CD8-positive, alpha-beta memory T cell (primary cell): ENCODE results near the gene RGR. TPM values are rescaled to one million over a fixed set of nuclear protein-coding genes. Genes with fewer than 3 reads are reported as not detected.

Experiments
- CTCF ChIA-PET: fragments of 350-600 bp; sonication (Branson Sonifier 250); formaldehyde crosslinking; loops from one replicate; lab custom pipeline; 2021; ENCODE audit warnings: antibody characterized with exemption; lab: Charles Lee
- POLR2A ChIA-PET: fragments of 350-600 bp; sonication (Branson Sonifier 250); formaldehyde crosslinking; loops from one replicate; lab custom pipeline; 2021; ENCODE audit warnings: antibody characterized with exemption; lab: Charles Lee
- DNase-seq, 5 donors: peaks; one replicate each; pipeline versions ENCODE4 v3.0.0 to v3.0.0-alpha.2; 2020 to 2022; ENCODE audit warnings: mixed read lengths in 1 of 5
- H3K27ac ChIP-seq: one replicate; pipeline ENCODE4 v1.7.0; 2013; ENCODE audit warnings: low read depth, mild to moderate bottlenecking, low read length, moderate library complexity
- H3K27me3 ChIP-seq: 2 replicates; pipeline ENCODE4 v1.7.0; 2013; ENCODE audit warnings: low read length, mild to moderate bottlenecking; ENCODE audit not compliant: insufficient read depth, poor library complexity, severe bottlenecking
- H3K36me3 ChIP-seq: 2 replicates; pipeline ENCODE4 v1.7.0; 2013; ENCODE audit warnings: mild to moderate bottlenecking, low read length, moderate library complexity; ENCODE audit not compliant: insufficient read depth
- H3K4me1 ChIP-seq: 2 replicates; pipeline ENCODE4 v1.7.0; 2013; ENCODE audit warnings: mild to moderate bottlenecking, low read length, moderate library complexity; ENCODE audit not compliant: insufficient read depth
- H3K4me3 ChIP-seq: 2 replicates; pipeline ENCODE4 v1.7.0; 2013; ENCODE audit warnings: mild to moderate bottlenecking, low read length
- H3K9me3 ChIP-seq: 2 replicates; pipeline ENCODE4 v1.7.0; 2013; ENCODE audit warnings: mild to moderate bottlenecking, low read length
- H3K27ac Mint-ChIP-seq, 8 donors: one replicate each; pipeline ENCODE4 v1.8.0; 2020 to 2021; ENCODE audit warnings: mixed read lengths in 8 of 8, mild to moderate bottlenecking in 6 of 8, inconsistent platforms in 3 of 8, moderate library complexity in 3 of 8
- H3K27me3 Mint-ChIP-seq, 2 donors: one replicate each; pipeline ENCODE4 v1.8.0; 2020 to 2021; ENCODE audit warnings: mixed read lengths in 2 of 2, mild to moderate bottlenecking in 1 of 2, moderate library complexity in 1 of 2
- H3K36me3 Mint-ChIP-seq, 3 donors: one replicate each; pipeline ENCODE4 v1.8.0; 2020 to 2021; ENCODE audit warnings: mixed read lengths in 3 of 3, inconsistent platforms in 1 of 3, mild to moderate bottlenecking in 1 of 3
- H3K4me1 Mint-ChIP-seq, 3 donors: one replicate each; pipeline ENCODE4 v1.8.0; 2020 to 2021; ENCODE audit warnings: mixed read lengths in 3 of 3, inconsistent platforms in 1 of 3, mild to moderate bottlenecking in 1 of 3
- H3K4me3 Mint-ChIP-seq, 7 donors: one replicate each; pipeline ENCODE4 v1.8.0; 2020 to 2021; ENCODE audit warnings: mixed read lengths in 7 of 7, mild to moderate bottlenecking in 6 of 7, moderate library complexity in 4 of 7, inconsistent platforms in 2 of 7
- H3K9me3 Mint-ChIP-seq, 5 donors: one replicate each; pipeline ENCODE4 v1.8.0; 2020 to 2022; ENCODE audit warnings: mixed read lengths in 5 of 5, mild to moderate bottlenecking in 3 of 5, moderate library complexity in 2 of 5, inconsistent platforms in 1 of 5
- polyA plus RNA-seq: library from polyadenylated mRNA; unstranded; fragments of 300-500 nt; fragmentation: Illumina TruSeq; gene quantifications from one replicate; pipeline ENCODE4 v1.2.3, GENCODE V29; 2021
- total RNA-seq, 2 experiments: library from RNA; stranded (reverse); gene quantifications; one replicate each; pipeline ENCODE4 v1.2.3, GENCODE V29; 2021

Gene RGR
- total and polyA plus RNA-seq, 3 experiments from 2014 or later = not detected

- DNase-seq = no peak
- CTCF ChIA-PET = interaction anchor here (1.3 to 7.4 kb wide), 2 partner anchors 8 to 63 kb away, joined by 5 to 39 read pairs; no protein-coding TSS in a partner anchor
- Mint-ChIP-seq H3K9me3 (no peaks in the 10 kb centered on the region), H3K27ac (peak overlapping the region in 2 of 8 donors; percentile 52 to 94), H3K27me3 (peaks cover 4% of the 10 kb centered on the region in 2 donors), H3K4me3 (peak overlapping the region in 1 of 7 donors; percentile 74), H3K4me1 (peaks cover 0 to 3% (median 1%) of the 10 kb centered on the region in 3 donors), H3K36me3 (no peaks in the 10 kb centered on the region)
- no peaks in the 10 kb centered on the region for H3K27me3 ChIP-seq
- H3K4me3 ChIP-seq = no peak overlapping the region
- H3K36me3 ChIP-seq = no peaks in the 10 kb centered on the region
- H3K9me3 ChIP-seq = no peaks in the 10 kb centered on the region
- POLR2A ChIA-PET = no interaction called here
- no peak overlapping the region for H3K27ac ChIP-seq
- no peaks in the 10 kb centered on the region for H3K4me1 ChIP-seq
These were observed 33.3 kb upstream of the RGR start for GRCh38 chr10:84211566-84211965.

- no peaks in the 10 kb centered on the region for H3K36me3 Mint-ChIP-seq
- no peaks in the 10 kb centered on the region for H3K9me3 Mint-ChIP-seq
- POLR2A ChIA-PET = no interaction called here
These were observed 32.8 kb upstream of the RGR start for GRCh38 chr10:84212014-84212413.

GRCh38 chr10:84213076-84213475 lies 31.8 kb upstream of the RGR start:
- no peak overlapping the region for H3K4me3 ChIP-seq
- no peaks in the 10 kb centered on the region for H3K36me3 ChIP-seq
- POLR2A ChIA-PET = no interaction called here
- no peaks in the 10 kb centered on the region for H3K9me3 Mint-ChIP-seq
- H3K9me3 ChIP-seq = no peaks in the 10 kb centered on the region
- peak overlapping the region in 1 of 8 donors; percentile 4 for H3K27ac Mint-ChIP-seq
- H3K27ac ChIP-seq = no peak overlapping the region
- peaks cover 0 to 3% (median 1%) of the 10 kb centered on the region in 3 donors for H3K4me1 Mint-ChIP-seq
- peaks cover 0 to 2% of the 10 kb centered on the region in 2 donors for H3K27me3 Mint-ChIP-seq
- H3K4me3 Mint-ChIP-seq = no peak overlapping the region
- H3K4me1 ChIP-seq = no peaks in the 10 kb centered on the region
- H3K27me3 ChIP-seq = no peaks in the 10 kb centered on the region
- DNase-seq = no peak
- CTCF ChIA-PET = interaction anchor here (1.3 to 7.4 kb wide), 4 partner anchors 8 to 65 kb away, joined by 3 to 39 read pairs (median 9); no protein-coding TSS in a partner anchor
- no peaks in the 10 kb centered on the region for H3K36me3 Mint-ChIP-seq

More at GRCh38 chr10:84212014-84212413, 32.8 kb upstream of the RGR start:
- H3K36me3 ChIP-seq = no peaks in the 10 kb centered on the region
- H3K4me1 ChIP-seq = no peaks in the 10 kb centered on the region
- H3K27me3 ChIP-seq = no peaks in the 10 kb centered on the region
- Mint-ChIP-seq H3K4me3 (no peak overlapping the region), H3K27ac (peak overlapping the region in 1 of 8 donors; percentile 94), H3K27me3 (peaks cover 4% of the 10 kb centered on the region in 2 donors), H3K4me1 (peaks cover 0 to 3% (median 1%) of the 10 kb centered on the region in 3 donors)
- H3K9me3 ChIP-seq = no peaks in the 10 kb centered on the region
- H3K4me3 ChIP-seq = no peak overlapping the region
- DNase-seq = no peak
- no peak overlapping the region for H3K27ac ChIP-seq
- CTCF ChIA-PET = interaction anchor here (1.3 to 7.4 kb wide), 2 partner anchors 9 to 64 kb away, joined by 5 to 39 read pairs; no protein-coding TSS in a partner anchor

- H3K27me3 Mint-ChIP-seq = peaks cover 0 to 2% of the 10 kb centered on the region in 2 donors
- H3K4me1 Mint-ChIP-seq = peaks cover 0 to 3% (median 1%) of the 10 kb centered on the region in 3 donors
These were observed 30.7 kb upstream of the RGR start for GRCh38 chr10:84214046-84214572.

GRCh38 chr10:84214612-84215235 lies 30.1 kb upstream of the RGR start:
- Histone ChIP-seq H3K27me3 (no peaks in the 10 kb centered on the region), H3K27ac (no peak overlapping the region), H3K36me3 (no peaks in the 10 kb centered on the region), H3K4me1 (no peaks in the 10 kb centered on the region), H3K9me3 (no peaks in the 10 kb centered on the region), H3K4me3 (no peak overlapping the region)
- peaks cover 0 to 3% (median 1%) of the 10 kb centered on the region in 3 donors for H3K4me1 Mint-ChIP-seq
- peak overlapping the region in 1 of 8 donors; percentile 94 for H3K27ac Mint-ChIP-seq
- H3K36me3 Mint-ChIP-seq = peaks cover 0 to 6% (median 2%) of the 10 kb centered on the region in 3 donors
- peak in 3 of 5 donors; percentile 13 to 56 (median 14) for DNase-seq
- H3K9me3 Mint-ChIP-seq = no peaks in the 10 kb centered on the region
- peak overlapping the region in 4 of 7 donors; percentile 22 to 59 (median 32) for H3K4me3 Mint-ChIP-seq
- peaks cover 0 to 2% of the 10 kb centered on the region in 2 donors for H3K27me3 Mint-ChIP-seq
- POLR2A ChIA-PET = no interaction called here
- CTCF ChIA-PET = interaction anchor here (1.4 to 7.4 kb wide), 4 partner anchors 9 to 67 kb away, joined by 3 to 39 read pairs (median 8); no protein-coding TSS in a partner anchor

More at GRCh38 chr10:84214046-84214572, 30.7 kb upstream of the RGR start:
- Mint-ChIP-seq H3K4me3 (peak overlapping the region in 5 of 7 donors; percentile 8 to 59 (median 25)), H3K36me3 (no peaks in the 10 kb centered on the region), H3K27ac (no peak overlapping the region), H3K9me3 (no peaks in the 10 kb centered on the region)
- Histone ChIP-seq H3K36me3 (no peaks in the 10 kb centered on the region), H3K27ac (no peak overlapping the region), H3K4me3 (no peak overlapping the region), H3K9me3 (no peaks in the 10 kb centered on the region), H3K27me3 (no peaks in the 10 kb centered on the region), H3K4me1 (no peaks in the 10 kb centered on the region)
- ChIA-PET POLR2A (no interaction called here), CTCF (interaction anchor here (1.3 to 7.4 kb wide), 4 partner anchors 9 to 66 kb away, joined by 3 to 39 read pairs (median 8); no protein-coding TSS in a partner anchor)
- no peak for DNase-seq

GRCh38 chr10:84216834-84217233 lies 28.0 kb upstream of the RGR start:
- Mint-ChIP-seq H3K4me1 (peaks cover 0 to 3% (median 1%) of the 10 kb centered on the region in 3 donors), H3K4me3 (no peak overlapping the region), H3K36me3 (peaks cover 0 to 6% (median 2%) of the 10 kb centered on the region in 3 donors), H3K9me3 (no peaks in the 10 kb centered on the region), H3K27ac (no peak overlapping the region), H3K27me3 (peaks cover 5 to 9% of the 10 kb centered on the region in 2 donors)
- H3K27ac ChIP-seq = no peak overlapping the region
- no peaks in the 10 kb centered on the region for H3K4me1 ChIP-seq
- POLR2A ChIA-PET = no interaction called here
- no peak for DNase-seq
- H3K36me3 ChIP-seq = no peaks in the 10 kb centered on the region
- no peaks in the 10 kb centered on the region for H3K27me3 ChIP-seq
- no peak overlapping the region for H3K4me3 ChIP-seq
- CTCF ChIA-PET = interaction anchor here (2.0 to 7.4 kb wide), 2 partner anchors 10 to 69 kb away, joined by 8 to 39 read pairs; no protein-coding TSS in a partner anchor
- H3K9me3 ChIP-seq = no peaks in the 10 kb centered on the region

GRCh38 chr10:84217746-84218145 lies 27.1 kb upstream of the RGR start:
- peaks cover 9 to 17% of the 10 kb centered on the region in 2 donors for H3K27me3 Mint-ChIP-seq
- H3K4me1 Mint-ChIP-seq = peaks cover 0 to 3% (median 1%) of the 10 kb centered on the region in 3 donors
- Histone ChIP-seq H3K27me3 (no peaks in the 10 kb centered on the region), H3K27ac (no peak overlapping the region), H3K4me3 (no peak overlapping the region), H3K36me3 (no peaks in the 10 kb centered on the region), H3K4me1 (no peaks in the 10 kb centered on the region), H3K9me3 (no peaks in the 10 kb centered on the region)
- H3K27ac Mint-ChIP-seq = no peak overlapping the region
- POLR2A ChIA-PET = no interaction called here
- H3K36me3 Mint-ChIP-seq = peaks cover 0 to 6% (median 2%) of the 10 kb centered on the region in 3 donors
- no peak for DNase-seq
- no peaks in the 10 kb centered on the region for H3K9me3 Mint-ChIP-seq
- CTCF ChIA-PET = interaction anchor here (2.0 kb wide), 1 partner anchor 11 kb away, joined by 8 read pairs; no protein-coding TSS in a partner anchor
- no peak overlapping the region for H3K4me3 Mint-ChIP-seq

- H3K27me3 ChIP-seq = no peaks in the 10 kb centered on the region
- H3K9me3 Mint-ChIP-seq = no peaks in the 10 kb centered on the region
- no peaks in the 10 kb centered on the region for H3K9me3 ChIP-seq
- H3K27me3 Mint-ChIP-seq = peaks cover 11 to 49% of the 10 kb centered on the region in 2 donors
- H3K27ac ChIP-seq = no peak overlapping the region
- H3K4me3 Mint-ChIP-seq = no peak overlapping the region
- no peaks in the 10 kb centered on the region for H3K4me1 Mint-ChIP-seq
- ChIA-PET POLR2A (no interaction called here), CTCF (no interaction called here)
- H3K4me1 ChIP-seq = no peaks in the 10 kb centered on the region
- H3K36me3 ChIP-seq = no peaks in the 10 kb centered on the region
- no peak overlapping the region for H3K27ac Mint-ChIP-seq
- H3K4me3 ChIP-seq = no peak overlapping the region
- DNase-seq = no peak
- peaks cover 0 to 6% (median 2%) of the 10 kb centered on the region in 3 donors for H3K36me3 Mint-ChIP-seq
These were observed 22.9 kb upstream of the RGR start for GRCh38 chr10:84221916-84222315.
